Tibial nerve (tissue), 4 donors: Measurements from ENCODE around the gene GRID1. TPM values are rescaled to one million over a fixed set of nuclear protein-coding genes. Genes with fewer than 3 reads are reported as not detected.
"Not testable (repeated sequence)": the region's sequence is repeated elsewhere in the genome, so short reads cannot be mapped to it uniquely, and the experiment has no call there.

Experiments
- DNase-seq, 2 donors: peaks; one replicate each; pipeline ENCODE4 v3.0.0-alpha.2; 2019; ENCODE audit warnings: low spot score in 2 of 2
- H3K27ac ChIP-seq, 4 donors: fragments of 200-600 bp; sonication (generic) in 3 of 4; one replicate each; pipeline ENCODE4 v1.5.1; 2017 to 2019; ENCODE audit warnings: mild to moderate bottlenecking in 1 of 4
- H3K27me3 ChIP-seq, 2 donors: fragments of 200-600 bp; sonication (generic) in 1 of 2; one replicate each; pipeline versions ENCODE4 v1.5.1 to v1.6.0; 2017 to 2019
- H3K36me3 ChIP-seq, 3 donors: fragments of 200-600 bp; sonication (generic); one replicate each; pipeline ENCODE4 v1.5.1; 2018 to 2019
- H3K4me1 ChIP-seq, 4 donors: fragments of 200-600 bp; sonication (generic) in 3 of 4; one replicate each; pipeline ENCODE4 v1.5.1; 2017 to 2019
- H3K4me3 ChIP-seq, 4 donors: fragments of 200-600 bp; sonication (generic) in 3 of 4; one replicate each; pipeline ENCODE4 v1.5.1; 2017 to 2019; ENCODE audit warnings: mild to moderate bottlenecking in 1 of 4, moderate library complexity in 1 of 4
- H3K9me3 ChIP-seq, 4 donors: fragments of 200-600 bp; sonication (generic) in 3 of 4; one replicate each; pipeline ENCODE4 v1.5.1; 2017 to 2019
- EP300 ChIP-seq, 2 donors: sonication (generic); formaldehyde crosslinking; IDR thresholded peaks; one replicate each; pipeline ENCODE4 v1.6.1; 2017; ENCODE audit warnings: antibody characterized with exemption in 2 of 2, mild to moderate bottlenecking in 1 of 2
- POLR2A ChIP-seq, 2 donors: fragments of 450-650 bp; IDR thresholded peaks; one replicate each; pipeline ENCODE4 v1.6.1; 2017; ENCODE audit warnings: antibody characterized with exemption in 2 of 2, mild to moderate bottlenecking in 2 of 2, moderate library complexity in 2 of 2
- WGBS, 2 donors: methylation state at CpG; one replicate each; pipeline ENCODE4 v1.1.5; 2018; 5-methylcytosine and 5-hydroxymethylcytosine counted together
- total RNA-seq, 4 donors: library from RNA; depleted of rRNA; stranded (reverse); fragments of >200 nt; gene quantifications; one replicate each; pipeline ENCODE4 v1.1.0, GENCODE V29; 2016
- TF ChIP-seq, protein P1 (sequence below), 5 experiments: fragments of 200-600 bp in 3 of 5; fragments of 450-650 bp in 2 of 5; sonication (generic) in 3 of 5; IDR thresholded peaks; one replicate each; pipeline ENCODE4 v1.5.1; 2016 to 2019; ENCODE audit warnings: antibody characterized with exemption in 5 of 5, mild to moderate bottlenecking in 3 of 5, moderate library complexity in 2 of 5

GRID1 gene
- total RNA-seq, 4 donors from 2014 or later: 7.7 to 16.3 (median 10.5) TPM

DNA sequence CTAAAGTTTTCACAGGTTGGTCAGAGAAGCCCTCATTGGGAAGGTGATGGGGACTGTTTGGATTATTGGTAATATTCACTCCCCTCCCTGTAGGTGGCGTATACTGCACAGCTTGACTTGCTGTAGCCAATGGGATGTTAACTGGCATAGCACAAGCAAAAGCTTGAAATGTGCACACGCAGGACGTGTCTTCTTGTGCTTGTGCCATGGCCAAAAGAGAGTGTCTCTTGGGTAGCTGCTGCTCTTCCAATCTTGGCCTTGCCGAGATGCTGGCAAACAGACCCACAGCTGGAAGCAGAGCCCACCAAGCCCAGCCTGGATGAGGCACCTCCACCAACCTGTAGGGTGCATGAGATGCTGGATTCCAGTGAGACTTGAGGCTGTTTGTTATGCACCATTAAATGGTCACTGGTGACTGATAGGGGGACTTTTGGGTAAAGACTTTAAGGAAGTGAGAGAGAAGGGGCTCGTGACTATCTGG is 266.0 kb downstream of the GRID1 start:
- no peaks in the 10 kb centered on the region for H3K27me3 ChIP-seq
- TF ChIP-seq EP300 (IDR thresholded peaks at IDR 0.05) (no peak), POLR2A (IDR thresholded peaks at IDR 0.05) (no peak)
- TF ChIP-seq, protein P1, sequence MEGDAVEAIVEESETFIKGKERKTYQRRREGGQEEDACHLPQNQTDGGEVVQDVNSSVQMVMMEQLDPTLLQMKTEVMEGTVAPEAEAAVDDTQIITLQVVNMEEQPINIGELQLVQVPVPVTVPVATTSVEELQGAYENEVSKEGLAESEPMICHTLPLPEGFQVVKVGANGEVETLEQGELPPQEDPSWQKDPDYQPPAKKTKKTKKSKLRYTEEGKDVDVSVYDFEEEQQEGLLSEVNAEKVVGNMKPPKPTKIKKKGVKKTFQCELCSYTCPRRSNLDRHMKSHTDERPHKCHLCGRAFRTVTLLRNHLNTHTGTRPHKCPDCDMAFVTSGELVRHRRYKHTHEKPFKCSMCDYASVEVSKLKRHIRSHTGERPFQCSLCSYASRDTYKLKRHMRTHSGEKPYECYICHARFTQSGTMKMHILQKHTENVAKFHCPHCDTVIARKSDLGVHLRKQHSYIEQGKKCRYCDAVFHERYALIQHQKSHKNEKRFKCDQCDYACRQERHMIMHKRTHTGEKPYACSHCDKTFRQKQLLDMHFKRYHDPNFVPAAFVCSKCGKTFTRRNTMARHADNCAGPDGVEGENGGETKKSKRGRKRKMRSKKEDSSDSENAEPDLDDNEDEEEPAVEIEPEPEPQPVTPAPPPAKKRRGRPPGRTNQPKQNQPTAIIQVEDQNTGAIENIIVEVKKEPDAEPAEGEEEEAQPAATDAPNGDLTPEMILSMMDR (IDR thresholded peaks at IDR 0.05): no peak
- DNase-seq: no peak
- H3K27ac ChIP-seq: no peak overlapping the region
- no peaks in the 10 kb centered on the region for H3K36me3 ChIP-seq
- H3K9me3 ChIP-seq: peaks cover 0 to 8% (median 0%) of the 10 kb centered on the region in 4 donors
- no peak overlapping the region for H3K4me3 ChIP-seq
- 52 to 61% methylated on average over 5 of the region's 5 CpGs for WGBS, 2 donors
- no peaks in the 10 kb centered on the region for H3K4me1 ChIP-seq

GRCh38 chr10:86099542-86100334 is 266.9 kb downstream of the GRID1 start:
- no peaks in the 10 kb centered on the region for H3K36me3 ChIP-seq

GRCh38 chr10:86098187-86098881 is 268.3 kb downstream of the GRID1 start:
- peaks cover 0 to 8% (median 0%) of the 10 kb centered on the region in 4 donors for H3K9me3 ChIP-seq
- H3K4me1 ChIP-seq: no peaks in the 10 kb centered on the region
- H3K27me3 ChIP-seq: no peaks in the 10 kb centered on the region
- no peaks in the 10 kb centered on the region for H3K36me3 ChIP-seq
- no peak overlapping the region for H3K4me3 ChIP-seq
- DNase-seq: no peak
- 57 to 60% methylated on average over 5 of the region's 5 CpGs for WGBS, 2 donors
- TF ChIP-seq POLR2A (IDR thresholded peaks at IDR 0.05) (no peak), EP300 (IDR thresholded peaks at IDR 0.05) (no peak)
- TF ChIP-seq, protein P1 (IDR thresholded peaks at IDR 0.05): no peak
- H3K27ac ChIP-seq: no peak overlapping the region

More at GRCh38 chr10:86099542-86100334, 266.9 kb downstream of the GRID1 start:
- TF ChIP-seq, protein P1 (IDR thresholded peaks at IDR 0.05): no peak
- TF ChIP-seq POLR2A (IDR thresholded peaks at IDR 0.05) (no peak), EP300 (IDR thresholded peaks at IDR 0.05) (no peak)
- 80 to 95% methylated on average over 3 of the region's 3 CpGs for WGBS, 2 donors
- Histone ChIP-seq H3K9me3 (peaks cover 0 to 8% (median 0%) of the 10 kb centered on the region in 4 donors), H3K4me1 (no peaks in the 10 kb centered on the region), H3K4me3 (no peak overlapping the region), H3K27me3 (no peaks in the 10 kb centered on the region), H3K27ac (no peak overlapping the region)
- no peak for DNase-seq

DNA sequence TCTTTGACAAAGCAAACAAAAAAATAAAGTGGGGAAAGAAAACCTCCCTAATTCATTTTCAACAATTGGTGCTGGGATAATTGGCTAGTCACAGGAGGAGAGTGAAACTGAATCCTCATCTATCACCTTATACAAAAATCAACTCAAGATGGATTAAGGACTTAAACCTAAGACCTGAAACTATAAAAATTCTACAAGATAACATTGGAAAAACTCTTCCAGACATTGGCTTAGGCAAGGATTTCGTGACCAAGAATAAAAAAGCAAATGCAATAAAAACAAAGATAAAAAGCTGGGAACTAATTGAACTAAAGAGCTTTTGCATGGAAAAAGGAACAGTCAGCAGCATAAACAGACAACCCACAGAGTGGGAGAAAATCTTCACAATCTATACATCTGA is 271.5 kb downstream of the GRID1 start:
- DNase-seq, H3K27ac ChIP-seq, H3K4me3 ChIP-seq, H3K27me3 ChIP-seq, H3K4me1 ChIP-seq, H3K36me3 ChIP-seq, H3K9me3 ChIP-seq: not testable (repeated sequence)
- 70 to 72% methylated on average over 1 of the region's 1 CpG for WGBS, 2 donors

DNA sequence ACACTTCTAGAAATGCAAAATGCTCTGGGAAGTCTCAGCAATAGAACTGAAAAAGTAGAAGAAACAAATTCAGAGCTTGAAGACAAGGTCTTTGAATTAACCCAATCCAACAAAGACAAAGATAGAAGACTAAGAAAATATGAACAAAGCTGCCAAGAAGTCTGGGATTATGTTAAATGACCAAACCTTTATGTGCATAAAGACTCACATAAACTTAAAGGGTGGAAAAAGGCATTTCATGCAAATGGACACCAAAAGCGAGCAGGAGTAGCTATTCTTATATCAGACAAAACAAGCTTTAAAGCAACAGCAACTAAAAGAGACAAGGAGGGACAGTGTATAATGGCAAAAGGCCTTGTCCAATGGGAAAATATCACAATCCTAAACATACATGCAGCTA is 274.3 kb downstream of the GRID1 start:
- not testable (repeated sequence) for H3K9me3 ChIP-seq, H3K4me1 ChIP-seq, H3K36me3 ChIP-seq, H3K4me3 ChIP-seq, H3K27me3 ChIP-seq, H3K27ac ChIP-seq, DNase-seq
- WGBS, 2 donors: 63 to 74% methylated on average over 1 of the region's 1 CpG

DNA sequence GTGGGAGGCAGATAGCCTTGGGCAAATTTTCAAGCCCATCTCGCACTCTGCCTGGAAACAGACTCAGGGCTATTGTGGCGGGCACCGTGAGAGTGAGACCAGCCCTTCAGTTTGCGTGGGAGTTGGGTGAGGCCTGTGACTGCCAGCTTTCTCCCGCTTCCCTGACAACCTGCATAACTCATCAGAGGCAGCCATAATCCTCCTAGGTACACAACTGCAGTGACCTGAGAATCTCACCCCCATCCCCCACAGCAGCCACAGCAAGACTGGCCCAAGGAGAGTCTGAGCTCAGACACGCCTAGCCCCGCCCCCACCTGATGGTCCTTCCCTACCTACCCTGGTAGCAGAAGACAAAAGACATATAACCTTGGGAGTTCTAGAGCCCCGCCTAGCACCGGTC is 275.4 kb downstream of the GRID1 start:
- Histone ChIP-seq H3K27me3 (no peaks in the 10 kb centered on the region), H3K9me3 (no peaks in the 10 kb centered on the region), H3K4me1 (no peaks in the 10 kb centered on the region), H3K27ac (no peak overlapping the region), H3K36me3 (no peaks in the 10 kb centered on the region), H3K4me3 (no peak overlapping the region)
- TF ChIP-seq EP300 (IDR thresholded peaks at IDR 0.05) (no peak), POLR2A (IDR thresholded peaks at IDR 0.05) (no peak)
- TF ChIP-seq, protein P1 (IDR thresholded peaks at IDR 0.05): no peak
- 85 to 90% methylated on average over 9 of the region's 9 CpGs for WGBS, 2 donors
- no peak for DNase-seq
